Lower leg skin (tissue), 3 donors: ENCODE data around the gene TESK1.

Experiments
- CTCF ChIP-seq, 3 donors: fragments of 450-650 bp; IDR thresholded peaks; one replicate each; pipeline ENCODE4 v1.5.1; 2016; ENCODE audit warnings: antibody characterized with exemption in 3 of 3, mild to moderate bottlenecking in 3 of 3, moderate library complexity in 2 of 3
- POLR2A ChIP-seq, 2 donors: fragments of 450-650 bp; IDR thresholded peaks; one replicate each; pipeline ENCODE4 v1.6.1; 2016 to 2017; ENCODE audit warnings: antibody characterized with exemption in 2 of 2, mild to moderate bottlenecking in 1 of 2, moderate library complexity in 1 of 2

- TF ChIP-seq CTCF (IDR thresholded peaks at IDR 0.05) (no peak), POLR2A (IDR thresholded peaks at IDR 0.05) (no peak)
Observed at GRCh38 chr9:35579130-35579529, 25.9 kb upstream of the TESK1 start.
